ENCODE data around the gene ACSM4. TPM values are rescaled to one million over a fixed set of nuclear protein-coding genes. Genes with fewer than 3 reads are reported as not detected.
A peak's percentile ranks its signal among the peaks of the same experiment; 100 is the strongest.

The ACSM4 gene
- total RNA-seq, 3 donors from 2014 or later (not counting 1 experiment from before 2014, with no cell fraction given) = not detected

DNA sequence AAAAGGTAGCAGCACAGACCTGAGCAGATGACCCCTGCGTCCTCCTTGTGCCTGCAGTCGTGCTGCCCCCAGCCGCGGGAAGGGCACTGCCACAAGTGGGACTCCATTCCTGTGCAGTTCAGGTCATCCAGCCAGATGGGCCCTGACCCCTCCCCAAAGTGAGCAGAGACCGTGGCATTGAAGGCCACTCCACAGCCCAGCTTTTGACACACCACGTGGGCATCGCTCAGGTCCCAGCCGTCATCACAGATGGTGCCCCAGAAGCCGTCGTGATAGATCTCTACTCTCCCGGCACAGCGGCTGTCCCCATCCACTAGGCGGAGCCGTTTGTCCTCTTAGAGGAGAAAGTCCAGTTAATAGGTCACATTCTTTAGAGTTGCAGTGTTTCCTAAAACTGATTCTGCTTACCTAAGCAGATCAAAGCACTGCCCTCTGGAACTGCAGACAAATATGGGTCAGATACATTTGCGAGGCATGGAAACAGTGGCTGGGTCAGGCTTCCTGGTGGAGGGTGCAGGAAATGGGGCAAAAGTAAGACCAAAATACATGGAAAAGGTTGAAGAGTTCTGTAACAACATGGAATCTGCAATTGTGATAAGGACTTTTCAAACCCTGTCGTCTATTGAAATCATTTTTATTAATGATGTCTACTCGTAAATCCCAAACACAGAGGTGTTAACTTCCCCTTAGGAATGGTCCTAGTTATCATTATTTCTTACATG is 70.7 kb downstream of the ACSM4 start:
- H3K4me3 Mint-ChIP-seq = no peak overlapping the region
- H3K36me3 Mint-ChIP-seq = no peaks in the 10 kb centered on the region
- no peaks in the 10 kb centered on the region for H3K4me1 ChIP-seq (ENCODE audit: control insufficient read depth, insufficient read depth, low read length)
- no peak overlapping the region for H3K27ac ChIP-seq (ENCODE audit: low read length)
- no peaks in the 10 kb centered on the region for H3K4me1 Mint-ChIP-seq
- peaks cover 6% of the 10 kb centered on the region for H3K27me3 ChIP-seq (ENCODE audit: control insufficient read depth, insufficient read depth, low read length)
- ATAC-seq (peak in 1 of 3 donors; percentile 53), DNase-seq (peak in 1 of 2 donors; percentile 9)
- intact Hi-C loops (cut with micrococcal nuclease) = no loop called here
- H3K4me3 ChIP-seq (ENCODE audit: low read length) = no peak overlapping the region
- no peak overlapping the region for H3K27ac Mint-ChIP-seq
- no peaks in the 10 kb centered on the region for H3K9me3 ChIP-seq (ENCODE audit: control insufficient read depth, insufficient read depth, low read length)
- TF ChIP-seq, protein P1, sequence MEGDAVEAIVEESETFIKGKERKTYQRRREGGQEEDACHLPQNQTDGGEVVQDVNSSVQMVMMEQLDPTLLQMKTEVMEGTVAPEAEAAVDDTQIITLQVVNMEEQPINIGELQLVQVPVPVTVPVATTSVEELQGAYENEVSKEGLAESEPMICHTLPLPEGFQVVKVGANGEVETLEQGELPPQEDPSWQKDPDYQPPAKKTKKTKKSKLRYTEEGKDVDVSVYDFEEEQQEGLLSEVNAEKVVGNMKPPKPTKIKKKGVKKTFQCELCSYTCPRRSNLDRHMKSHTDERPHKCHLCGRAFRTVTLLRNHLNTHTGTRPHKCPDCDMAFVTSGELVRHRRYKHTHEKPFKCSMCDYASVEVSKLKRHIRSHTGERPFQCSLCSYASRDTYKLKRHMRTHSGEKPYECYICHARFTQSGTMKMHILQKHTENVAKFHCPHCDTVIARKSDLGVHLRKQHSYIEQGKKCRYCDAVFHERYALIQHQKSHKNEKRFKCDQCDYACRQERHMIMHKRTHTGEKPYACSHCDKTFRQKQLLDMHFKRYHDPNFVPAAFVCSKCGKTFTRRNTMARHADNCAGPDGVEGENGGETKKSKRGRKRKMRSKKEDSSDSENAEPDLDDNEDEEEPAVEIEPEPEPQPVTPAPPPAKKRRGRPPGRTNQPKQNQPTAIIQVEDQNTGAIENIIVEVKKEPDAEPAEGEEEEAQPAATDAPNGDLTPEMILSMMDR (IDR thresholded peaks at IDR 0.05) = peak; percentile 17
- H3K27me3 Mint-ChIP-seq (ENCODE audit: low read depth in 2 of 2) = peaks cover 15 to 16% of the 10 kb centered on the region in 2 donors
- no peaks in the 10 kb centered on the region for H3K36me3 ChIP-seq (ENCODE audit: control insufficient read depth, insufficient read depth, low read length)
- no peaks in the 10 kb centered on the region for H3K9me3 Mint-ChIP-seq
- WGBS (ENCODE audit: insufficient coverage) = 52% methylated on average over 17 of the region's 17 CpGs

- TF ChIP-seq, protein P1 (IDR thresholded peaks at IDR 0.05) = no peak
- no peak overlapping the region for H3K4me3 ChIP-seq (ENCODE audit: low read length)
- no peaks in the 10 kb centered on the region for H3K36me3 ChIP-seq (ENCODE audit: control insufficient read depth, insufficient read depth, low read length)
- DNase-seq (no peak), ATAC-seq (no peak)
- intact Hi-C loops (cut with micrococcal nuclease) = no loop called here
- H3K4me1 Mint-ChIP-seq = no peaks in the 10 kb centered on the region
- H3K27ac Mint-ChIP-seq = no peak overlapping the region
- H3K27me3 Mint-ChIP-seq (ENCODE audit: low read depth in 2 of 2) = peaks cover 15 to 17% of the 10 kb centered on the region in 2 donors
- no peaks in the 10 kb centered on the region for H3K4me1 ChIP-seq (ENCODE audit: control insufficient read depth, insufficient read depth, low read length)
- WGBS (ENCODE audit: insufficient coverage) = 83% methylated on average over 3 of the region's 3 CpGs
- no peaks in the 10 kb centered on the region for H3K9me3 Mint-ChIP-seq
- H3K9me3 ChIP-seq (ENCODE audit: control insufficient read depth, insufficient read depth, low read length) = no peaks in the 10 kb centered on the region
- no peak overlapping the region for H3K27ac ChIP-seq (ENCODE audit: low read length)
- no peaks in the 10 kb centered on the region for H3K36me3 Mint-ChIP-seq
- no peak overlapping the region for H3K4me3 Mint-ChIP-seq
- peaks cover 6% of the 10 kb centered on the region for H3K27me3 ChIP-seq (ENCODE audit: control insufficient read depth, insufficient read depth, low read length)
Measured at GRCh38 chr12:7375145-7375543, 71.3 kb downstream of the ACSM4 start.

- DNase-seq (no peak), ATAC-seq (no peak)
- Histone ChIP-seq H3K36me3 (ENCODE audit: control insufficient read depth, insufficient read depth, low read length) (no peaks in the 10 kb centered on the region), H3K9me3 (ENCODE audit: control insufficient read depth, insufficient read depth, low read length) (no peaks in the 10 kb centered on the region), H3K4me3 (ENCODE audit: low read length) (no peak overlapping the region), H3K4me1 (ENCODE audit: control insufficient read depth, insufficient read depth, low read length) (no peaks in the 10 kb centered on the region), H3K27ac (ENCODE audit: low read length) (no peak overlapping the region), H3K27me3 (ENCODE audit: control insufficient read depth, insufficient read depth, low read length) (peaks cover 6% of the 10 kb centered on the region)
- H3K9me3 Mint-ChIP-seq = no peaks in the 10 kb centered on the region
- WGBS (ENCODE audit: insufficient coverage) = no CpG with 5 or more reads among the region's 1 CpG
- intact Hi-C loops (cut with micrococcal nuclease) = no loop called here
- H3K36me3 Mint-ChIP-seq = no peaks in the 10 kb centered on the region
- no peak overlapping the region for H3K27ac Mint-ChIP-seq
- H3K4me3 Mint-ChIP-seq = no peak overlapping the region
- no peaks in the 10 kb centered on the region for H3K4me1 Mint-ChIP-seq
- TF ChIP-seq, protein P1 (IDR thresholded peaks at IDR 0.05) = no peak
- peaks cover 9 to 12% of the 10 kb centered on the region in 2 donors for H3K27me3 Mint-ChIP-seq (ENCODE audit: low read depth in 2 of 2)
Measured at GRCh38 chr12:7376196-7376595, 72.3 kb downstream of the ACSM4 start.

Other genes with a start within 250 kb of the ACSM4 start
- 1 to 10 TPM; 1.6 to 1.9 (median 1.9) TPM for gene C1S, start 243.4 kb upstream of the ACSM4 start, total RNA-seq
- gene C1R, start 211.6 kb upstream of the ACSM4 start, total RNA-seq = 1 to 10 TPM; 6.4 to 7.8 (median 6.6) TPM
- 10 to 100 TPM; 29.1 to 35.5 (median 31.0) TPM for gene C1RL, start 194.9 kb upstream of the ACSM4 start, total RNA-seq
- not detected for gene RBP5, start 175.2 kb upstream of the ACSM4 start, total RNA-seq
- gene CLSTN3, start 173.7 kb upstream of the ACSM4 start, total RNA-seq = 10 to 100 TPM; 59.7 to 95.5 (median 61.0) TPM
- gene PEX5, start 114.4 kb upstream of the ACSM4 start, total RNA-seq = 10 to 100 TPM; 20.3 to 23.3 (median 22.0) TPM
- under 1 TPM in 1 of 3 donors, not detected in 2; 0.34 TPM for gene CD163L1, start 140.1 kb downstream of the ACSM4 start, total RNA-seq
- gene CD163, start 199.7 kb downstream of the ACSM4 start, total RNA-seq = 1 to 10 TPM in 2 of 3 donors, under 1 TPM in 1; 0.45 to 2.9 (median 2.1) TPM

Data from natural killer cell (primary cell).